D721Med (cell line): Measurements from ENCODE around the gene TSPAN9.

ENCODE experiments used
- DNase-seq: peaks from one replicate; pipeline ENCODE4 v3.0.0; 2011; ENCODE audit warnings: low spot score; ENCODE audit not compliant: insufficient read length
- FAIRE-seq: peaks from 2 replicates; lab custom pipeline; 2011; peaks lifted over from hg19 to GRCh38; lab: Jason Lieb, UNC
- CTCF ChIP-seq: IDR thresholded peaks from 2 replicates; pipeline ENCODE4 v1.5.1; 2012; ENCODE audit warnings: mild to moderate bottlenecking, control low read depth; ENCODE audit not compliant: insufficient read depth; ENCODE audit errors: missing control alignments

Gene TSPAN9

DNA sequence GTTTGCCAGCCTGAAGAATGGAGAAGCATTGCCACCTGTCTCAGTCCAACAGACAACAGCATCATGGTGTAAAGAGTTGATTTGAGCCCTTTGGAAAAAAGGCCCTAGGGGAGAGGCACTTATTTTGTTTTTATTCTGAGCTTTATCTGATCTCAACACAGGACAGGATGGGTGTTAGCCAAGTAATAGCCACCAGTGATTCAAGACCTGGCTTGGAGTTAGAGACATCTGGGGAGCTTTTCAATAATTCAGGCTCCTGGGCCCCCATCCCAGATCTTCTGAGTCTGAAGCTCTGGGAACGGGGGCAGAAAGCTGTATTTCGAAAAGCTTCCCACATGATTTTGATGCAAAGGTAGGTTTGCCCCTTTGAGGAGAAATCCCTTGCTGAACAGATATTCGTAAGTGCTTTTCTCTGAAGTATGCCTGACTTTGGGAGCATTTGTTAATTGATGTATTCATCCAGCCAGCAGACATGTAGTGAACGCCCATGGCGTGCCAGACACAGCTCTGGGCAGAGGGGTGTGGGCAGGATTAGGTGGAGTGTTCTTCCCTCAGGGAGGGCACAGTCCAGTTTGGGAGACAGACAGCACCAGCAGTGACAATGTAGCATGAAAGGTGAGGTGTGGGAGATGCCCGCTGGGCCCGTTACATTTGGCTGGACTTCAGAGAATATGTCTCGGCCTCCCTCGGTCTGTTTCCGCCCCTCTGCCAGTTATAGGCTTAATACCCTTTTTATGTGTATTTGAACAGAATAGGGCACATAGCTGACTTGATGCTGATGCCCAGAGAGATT is 72.5 kb downstream of the TSPAN9 start:
- no peak for FAIRE-seq
- TF ChIP-seq CTCF: no peak
- no peak for DNase-seq

GRCh38 chr12:3150308-3150670 is 73.1 kb downstream of the TSPAN9 start:
- FAIRE-seq (no peak), DNase-seq (no peak)
- TF ChIP-seq CTCF: no peak

GRCh38 chr12:3150931-3151835 is 74.0 kb downstream of the TSPAN9 start:
- FAIRE-seq (no peak), DNase-seq (no peak)
- no peak for TF ChIP-seq CTCF

DNA sequence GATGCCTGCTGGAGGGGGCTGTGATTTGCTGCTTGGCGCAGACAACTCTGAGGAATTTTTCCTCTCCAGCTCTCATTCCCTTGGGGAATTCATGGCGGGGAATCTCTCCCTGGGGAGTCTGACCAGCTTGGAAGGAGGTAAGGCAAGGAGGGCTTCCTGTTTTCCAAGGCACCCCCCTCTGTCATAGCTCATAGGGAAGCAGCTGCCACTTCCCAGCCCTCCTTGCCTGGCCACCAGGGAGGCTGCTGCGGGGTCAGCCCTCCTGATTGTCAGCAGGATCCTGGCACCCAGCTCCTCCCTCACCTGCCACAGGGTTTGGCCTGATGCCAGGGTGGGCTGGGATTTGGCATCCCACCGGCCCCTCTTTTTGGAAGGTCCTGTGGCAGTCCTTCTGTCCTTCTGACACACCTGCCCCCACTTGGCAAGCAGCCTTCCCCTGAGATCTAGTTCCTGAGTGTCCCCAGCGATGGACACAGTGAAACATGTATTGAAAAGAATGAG is 74.9 kb downstream of the TSPAN9 start:
- no peak for TF ChIP-seq CTCF
- FAIRE-seq (no peak), DNase-seq (peak; percentile 41)

DNA sequence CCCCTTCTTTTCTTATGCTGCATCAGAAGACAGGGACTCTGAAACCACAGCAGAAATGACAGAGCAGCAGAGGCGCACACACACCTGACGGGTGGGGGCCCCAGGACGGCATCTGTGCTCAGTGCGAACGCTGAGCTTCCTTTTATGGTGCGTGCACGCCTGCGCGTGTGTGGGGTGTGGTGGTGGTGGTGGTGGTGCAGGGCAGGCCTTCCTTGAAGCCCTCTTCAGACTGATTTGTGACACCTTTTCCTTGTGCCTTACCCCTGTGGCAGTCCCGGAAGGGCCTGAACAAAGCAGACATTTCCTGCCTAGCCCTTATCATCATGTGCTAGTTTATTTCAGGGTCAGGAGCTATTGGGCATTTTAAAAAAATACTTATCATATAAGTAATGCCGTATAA is 75.7 kb downstream of the TSPAN9 start:
- DNase-seq: no peak
- no peak for TF ChIP-seq CTCF
- FAIRE-seq: no peak

DNA sequence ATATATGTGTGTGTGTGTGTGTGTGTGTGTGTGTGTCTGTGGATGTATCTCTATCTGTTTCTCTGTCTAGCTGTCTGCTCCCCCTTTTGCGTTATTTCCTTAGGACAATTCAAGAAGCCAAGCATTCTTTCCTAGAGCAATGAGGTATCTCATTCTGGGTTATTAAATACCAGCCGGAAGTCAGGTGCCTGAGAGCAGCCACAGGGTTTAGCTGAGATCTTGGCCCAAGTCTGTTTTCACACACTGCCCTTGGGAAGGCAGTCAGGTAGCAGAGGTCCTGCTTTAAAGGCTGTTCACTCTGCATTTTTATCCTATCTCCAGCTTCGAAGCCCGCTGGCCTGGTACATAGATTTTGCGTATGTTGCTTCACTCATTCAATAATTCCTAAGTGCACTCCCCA is 76.8 kb downstream of the TSPAN9 start:
- FAIRE-seq: no peak
- DNase-seq: no peak
- TF ChIP-seq CTCF: no peak
